HepG2 (cell line): Measurements from ENCODE around the gene CACNA1C. TPM values are rescaled to one million over a fixed set of nuclear protein-coding genes. Genes with fewer than 3 reads are reported as not detected.

Source experiments
- ATAC-seq: fragments of 200-7000 bp; cut with Tn5 transposase; 3 replicates; pipeline ENCODE4 v1.9.1; 2020; ENCODE audit warnings: mild to moderate bottlenecking, moderate library complexity
- BruUV-seq: library from RNA; stranded (reverse); fragments of 400-500 nt; replicated peaks from 2 replicates; lab custom pipeline; 2021; lab: Mats Ljungman, UMichigan
- CTCF ChIA-PET: fragments of 300-600 bp; formaldehyde crosslinking; extraction: SDS; loops from one replicate; lab custom pipeline; 2021; ENCODE audit warnings: low total read pairs, inconsistent platforms, low intra/inter-chr PET ratio; lab: Yijun Ruan, JAX
- POLR2A ChIA-PET: fragments of 350-600 bp; sonication (Branson Sonifier 250); formaldehyde crosslinking; loops from one replicate; lab custom pipeline; 2020; ENCODE audit warnings: antibody characterized with exemption, inconsistent platforms; lab: Yijun Ruan, JAX
- DNase-seq: peaks from one replicate; pipeline ENCODE4 v3.0.0-alpha.2; 2015; ENCODE audit warnings: low spot score
- FAIRE-seq: peaks from 3 replicates; lab custom pipeline; 2011; peaks lifted over from hg19 to GRCh38; lab: Jason Lieb, UNC
- H2AFZ ChIP-seq: one replicate; pipeline ENCODE4 v1.6.1; 2011; ENCODE audit warnings: low read length, inconsistent platforms
- H3K27ac ChIP-seq: fragments of 300-600 bp; 3 replicates; pipeline ENCODE4 v1.8.0; 2011; ENCODE audit warnings: mixed run types, mild to moderate bottlenecking, mixed read lengths, low read length, inconsistent platforms; ENCODE audit not compliant: insufficient read depth; ENCODE audit errors: extremely low read length
- H3K27me3 ChIP-seq, 2 experiments: fragments of 200-600 bp in 1 of 2; 2 replicates in 1 of 2; 3 replicates in 1 of 2; pipeline versions ENCODE4 v1.6.0 to v1.8.0; 2011; ENCODE audit warnings: low read length in 2 of 2, mild to moderate bottlenecking in 2 of 2, moderate library complexity in 2 of 2, inconsistent platforms in 1 of 2; ENCODE audit not compliant: insufficient read depth in 2 of 2, control insufficient read depth in 1 of 2
- H3K36me3 ChIP-seq, 2 experiments: fragments of 200-600 bp in 1 of 2; replicated peaks in 1 of 2; 2 replicates in 1 of 2; 3 replicates in 1 of 2; pipeline versions ENCODE4 v1.5.1 to v1.8.0; 2011; ENCODE audit warnings: low read length in 2 of 2, inconsistent platforms in 1 of 2; ENCODE audit not compliant: insufficient read depth in 2 of 2, control insufficient read depth in 1 of 2
- H3K4me1 ChIP-seq: 2 replicates; pipeline ENCODE4 v1.5.1; 2012; ENCODE audit warnings: low read length, inconsistent platforms; ENCODE audit not compliant: insufficient read depth
- H3K4me2 ChIP-seq: 2 replicates; pipeline ENCODE4 v1.6.0; 2011; ENCODE audit warnings: low read depth, low read length, inconsistent platforms
- H3K4me3 ChIP-seq, 3 experiments: fragments of 200-600 bp in 1 of 3; sonication (generic), shearing (Covaris generic) in 1 of 3; replicated peaks in 1 of 3; 2 replicates each; pipeline ENCODE4 v1.5.1; 2011 to 2016; ENCODE audit warnings: low read length in 3 of 3, inconsistent platforms in 2 of 3, low read depth in 2 of 3, mild to moderate bottlenecking in 2 of 3, control low read depth in 1 of 3, mixed read lengths in 1 of 3; ENCODE audit not compliant: insufficient read depth in 1 of 3
- H3K79me2 ChIP-seq: one replicate; pipeline ENCODE4 v1.6.1; 2011; ENCODE audit warnings: low read length, inconsistent platforms; ENCODE audit not compliant: insufficient read depth
- H3K9ac ChIP-seq: 2 replicates; pipeline ENCODE4 v1.6.0; 2011; ENCODE audit warnings: mild to moderate bottlenecking, low read depth, low read length, inconsistent platforms; ENCODE audit not compliant: insufficient read depth
- H3K9me3 ChIP-seq: 2 replicates; pipeline ENCODE4 v1.5.1; 2012; ENCODE audit warnings: mild to moderate bottlenecking, low read length
- H4K20me1 ChIP-seq: 2 replicates; pipeline ENCODE4 v1.6.0; 2011; ENCODE audit warnings: inconsistent platforms, mild to moderate bottlenecking, low read length, moderate library complexity; ENCODE audit not compliant: insufficient read depth
- AHR ChIP-seq: IDR thresholded peaks from 2 replicates; pipeline ENCODE4 v1.6.1; 2018; ENCODE audit warnings: missing genetic modification reagents, missing compliant biosample characterization
- BRD4 ChIP-seq: sonication (generic); formaldehyde crosslinking; IDR thresholded peaks from 2 replicates; pipeline ENCODE4 v1.4.0; 2020; ENCODE audit warnings: missing genetic modification reagents
- CCDC6 ChIP-seq: sonication (generic); formaldehyde crosslinking; IDR thresholded peaks from 2 replicates; pipeline ENCODE4 v1.8.1; 2022; ENCODE audit warnings: mild to moderate bottlenecking, missing genetic modification reagents, moderate library complexity
- GMEB2 ChIP-seq: IDR thresholded peaks from 2 replicates; pipeline ENCODE4 v1.6.1; 2016; ENCODE audit warnings: missing biosample characterization, missing genetic modification reagents, low read depth
- ZFP36L1 ChIP-seq: sonication (generic); formaldehyde crosslinking; IDR thresholded peaks from 2 replicates; pipeline ENCODE4 v1.8.0; 2022; ENCODE audit warnings: mild to moderate bottlenecking, missing genetic modification reagents, moderate library complexity
- ZFP36L2 ChIP-seq: sonication (generic); formaldehyde crosslinking; IDR thresholded peaks from 2 replicates; pipeline ENCODE4 v1.4.0; 2020; ENCODE audit warnings: missing genetic modification reagents
- ZFP37 ChIP-seq: sonication (generic); formaldehyde crosslinking; IDR thresholded peaks from 2 replicates; pipeline ENCODE4 v1.4.0; 2020; ENCODE audit warnings: missing genetic modification reagents, borderline replicate concordance
- ZIK1 ChIP-seq: sonication (generic); formaldehyde crosslinking; IDR thresholded peaks from 2 replicates; pipeline ENCODE4 v1.5.0; 2020; ENCODE audit warnings: mild to moderate bottlenecking, low read depth, missing genetic modification reagents, borderline replicate concordance
- ZNF773 ChIP-seq: sonication (generic); formaldehyde crosslinking; IDR thresholded peaks from 2 replicates; pipeline ENCODE4 v1.4.0; 2020; ENCODE audit warnings: missing genetic modification reagents, borderline replicate concordance
- WGBS: methylation state at CpG from one replicate; pipeline ENCODE4 v1.1.6; 2017; ENCODE audit warnings: low lambda C conversion rate; 5-methylcytosine and 5-hydroxymethylcytosine counted together
- in situ Hi-C: cut with HindIII; loops from 2 replicates; pipeline ENCODE4 v1.10.0; 2017; ENCODE audit warnings: low pct_unique_long_range_greater_than_20kb; ENCODE audit not compliant: extremely low pct_ligation_motif_present
- intact Hi-C: fragments of 100-400 bp; cut with micrococcal nuclease; formaldehyde crosslinking; loops from one replicate; pipeline ENCODE4 v1.10.0; 2022; ENCODE audit not compliant: unreplicated experiment
- polyA plus RNA-seq, 8 experiments: library from polyadenylated mRNA; depleted of rRNA in 3 of 8; stranded (reverse) in 7 of 8; unstranded in 1 of 8; fragments of >200 nt; fragmentation: Illumina TruSeq in 4 of 8; extraction: Trizol in 4 of 8; gene quantifications; 2 replicates each; pipeline versions ENCODE4 v1.2.1 to v1.2.3, GENCODE V29; 2011 to 2016; ENCODE audit warnings: low read depth in 4 of 8, missing spikeins in 1 of 8, mixed read lengths in 1 of 8; ENCODE audit not compliant: insufficient read depth in 1 of 8
- total RNA-seq, 5 experiments: library from RNA; depleted of rRNA; stranded (reverse); fragments of >200 nt; fragmentation: Illumina TruSeq; extraction: Trizol; gene quantifications; 2 replicates each; pipeline ENCODE4 v1.2.3, GENCODE V29; 2016; ENCODE audit warnings: low read depth in 1 of 5
- TF ChIP-seq, protein P1 (sequence below): sonication (generic); formaldehyde crosslinking; IDR thresholded peaks from 2 replicates; pipeline ENCODE4 v1.8.0; 2022; ENCODE audit warnings: mild to moderate bottlenecking, missing genetic modification reagents, moderate library complexity
- TF ChIP-seq, protein P2 (sequence below): sonication (generic); formaldehyde crosslinking; IDR thresholded peaks from 2 replicates; pipeline ENCODE4 v1.9.0; 2021; ENCODE audit warnings: missing genetic modification reagents, borderline replicate concordance
- TF ChIP-seq, protein P3 (sequence below): sonication (generic); formaldehyde crosslinking; IDR thresholded peaks from 2 replicates; pipeline ENCODE4 v1.4.0; 2020; ENCODE audit warnings: mild to moderate bottlenecking, missing genetic modification reagents

Gene CACNA1C
- total and polyA plus RNA-seq, 2 of the 13 experiments (the other 11 are each of a cell fraction or from before 2014, with no cell fraction given), result not detected

DNA sequence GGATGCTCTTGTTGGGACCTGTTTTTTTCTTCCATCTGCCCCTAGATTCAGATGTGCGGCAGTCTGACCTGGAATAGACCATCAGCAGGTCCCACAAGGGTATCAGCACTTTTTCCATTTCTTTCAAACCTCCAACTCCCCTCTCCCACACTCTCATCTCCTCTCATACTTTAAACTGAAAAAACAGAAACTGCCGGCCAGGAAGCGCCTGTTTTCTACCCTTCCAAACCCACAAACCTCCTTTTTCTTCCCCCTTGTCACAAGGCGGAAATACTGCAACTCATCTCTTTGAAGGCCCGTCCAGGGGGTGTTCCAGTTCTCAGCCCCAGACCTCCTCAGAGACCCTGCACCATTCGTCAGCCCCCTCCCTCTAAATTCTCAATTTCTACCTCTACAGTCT, 679.5 kb downstream of the CACNA1C start:
- in situ Hi-C loops, result no loop called here
- H3K27me3 ChIP-seq, result peaks cover 2 to 29% of the 10 kb centered on the region in 2 experiments; a peak in 2 of 5 replicates

More for the DNA sequence above, 679.5 kb downstream of the CACNA1C start:
- H3K79me2 ChIP-seq, result no peaks in the 10 kb centered on the region
- H3K4me1 ChIP-seq, result no peaks in the 10 kb centered on the region
- ChIA-PET CTCF (no interaction called here), POLR2A (no interaction called here)
- WGBS, result 3% methylated on average over 6 of the region's 6 CpGs
- BruUV-seq, result no TSS peak
- FAIRE-seq (no peak), ATAC-seq (no peak), DNase-seq (no peak)
- no peak overlapping the region for H3K9ac ChIP-seq
- no peaks in the 10 kb centered on the region for H3K36me3 ChIP-seq
- no peak overlapping the region for H2AFZ ChIP-seq
- intact Hi-C loops, result no loop called here
- no peak overlapping the region for H3K4me2 ChIP-seq
- no peak overlapping the region for H3K27ac ChIP-seq
- no peaks in the 10 kb centered on the region for H3K9me3 ChIP-seq
- no peaks in the 10 kb centered on the region for H4K20me1 ChIP-seq
- TF ChIP-seq ZIK1 (CRISPR knock-in tag) (no peak), ZNF773 (CRISPR knock-in tag) (no peak), ZFP37 (CRISPR knock-in tag) (no peak), CCDC6 (no peak), BRD4 (CRISPR knock-in tag) (no peak), GMEB2 (CRISPR knock-in tag) (no peak), AHR (CRISPR knock-in tag) (no peak), ZFP36L1 (CRISPR knock-in tag) (no peak), ZFP36L2 (CRISPR knock-in tag) (no peak)
- TF ChIP-seq, protein P1, sequence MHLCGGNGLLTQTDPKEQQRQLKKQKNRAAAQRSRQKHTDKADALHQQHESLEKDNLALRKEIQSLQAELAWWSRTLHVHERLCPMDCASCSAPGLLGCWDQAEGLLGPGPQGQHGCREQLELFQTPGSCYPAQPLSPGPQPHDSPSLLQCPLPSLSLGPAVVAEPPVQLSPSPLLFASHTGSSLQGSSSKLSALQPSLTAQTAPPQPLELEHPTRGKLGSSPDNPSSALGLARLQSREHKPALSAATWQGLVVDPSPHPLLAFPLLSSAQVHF (CRISPR knock-in tag), result no peak
- TF ChIP-seq, protein P2, sequence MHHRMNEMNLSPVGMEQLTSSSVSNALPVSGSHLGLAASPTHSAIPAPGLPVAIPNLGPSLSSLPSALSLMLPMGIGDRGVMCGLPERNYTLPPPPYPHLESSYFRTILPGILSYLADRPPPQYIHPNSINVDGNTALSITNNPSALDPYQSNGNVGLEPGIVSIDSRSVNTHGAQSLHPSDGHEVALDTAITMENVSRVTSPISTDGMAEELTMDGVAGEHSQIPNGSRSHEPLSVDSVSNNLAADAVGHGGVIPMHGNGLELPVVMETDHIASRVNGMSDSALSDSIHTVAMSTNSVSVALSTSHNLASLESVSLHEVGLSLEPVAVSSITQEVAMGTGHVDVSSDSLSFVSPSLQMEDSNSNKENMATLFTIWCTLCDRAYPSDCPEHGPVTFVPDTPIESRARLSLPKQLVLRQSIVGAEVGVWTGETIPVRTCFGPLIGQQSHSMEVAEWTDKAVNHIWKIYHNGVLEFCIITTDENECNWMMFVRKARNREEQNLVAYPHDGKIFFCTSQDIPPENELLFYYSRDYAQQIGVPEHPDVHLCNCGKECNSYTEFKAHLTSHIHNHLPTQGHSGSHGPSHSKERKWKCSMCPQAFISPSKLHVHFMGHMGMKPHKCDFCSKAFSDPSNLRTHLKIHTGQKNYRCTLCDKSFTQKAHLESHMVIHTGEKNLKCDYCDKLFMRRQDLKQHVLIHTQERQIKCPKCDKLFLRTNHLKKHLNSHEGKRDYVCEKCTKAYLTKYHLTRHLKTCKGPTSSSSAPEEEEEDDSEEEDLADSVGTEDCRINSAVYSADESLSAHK, result no peak
- TF ChIP-seq, protein P3, sequence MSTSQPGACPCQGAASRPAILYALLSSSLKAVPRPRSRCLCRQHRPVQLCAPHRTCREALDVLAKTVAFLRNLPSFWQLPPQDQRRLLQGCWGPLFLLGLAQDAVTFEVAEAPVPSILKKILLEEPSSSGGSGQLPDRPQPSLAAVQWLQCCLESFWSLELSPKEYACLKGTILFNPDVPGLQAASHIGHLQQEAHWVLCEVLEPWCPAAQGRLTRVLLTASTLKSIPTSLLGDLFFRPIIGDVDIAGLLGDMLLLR, result no peak
- H3K4me3 ChIP-seq, result no peak overlapping the region
